Measurements from ENCODE around the gene SMR3A. TPM values are rescaled to one million over a fixed set of nuclear protein-coding genes. Genes with fewer than 3 reads are reported as not detected.

The SMR3A gene
- total RNA-seq, 1 experiment from 2014 or later, result not detected

DNA sequence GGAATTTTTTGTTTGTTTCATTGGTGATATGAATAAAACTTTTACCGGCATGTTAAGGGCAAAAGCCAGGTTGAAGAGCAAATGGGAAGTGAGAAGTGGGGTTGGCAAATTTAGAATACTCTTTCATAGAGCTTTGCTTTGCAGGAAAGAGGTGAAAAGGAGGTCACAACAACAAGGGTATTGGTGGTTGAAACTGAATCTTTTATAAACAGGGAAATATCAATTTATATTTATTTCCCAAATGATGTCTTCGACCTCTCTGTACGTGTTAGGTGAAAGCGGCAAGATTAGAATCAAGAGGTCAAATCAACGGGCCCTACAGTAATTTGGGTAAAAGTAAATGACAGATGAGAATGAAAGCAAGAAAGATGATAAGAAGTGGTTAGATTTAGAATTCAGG, 3.4 kb downstream of the SMR3A start:
- no peaks in the 10 kb centered on the region for H3K9me3 ChIP-seq (ENCODE audit: low read length)
- ChIA-PET POLR2A (ENCODE audit: unreplicated experiment) (interaction anchor here (0.6 kb wide), 1 partner anchor 26 kb away, joined by 5 read pairs; no protein-coding TSS in a partner anchor), CTCF (no interaction called here)
- H3K36me3 ChIP-seq (ENCODE audit: low read depth, low read length), result no peaks in the 10 kb centered on the region
- DNase-seq (no peak), ATAC-seq (no peak)
- no peaks in the 10 kb centered on the region for H3K4me1 ChIP-seq (ENCODE audit: insufficient read depth, low read length)
- H2AFZ ChIP-seq (ENCODE audit: low read length), result no peak overlapping the region
- no TSS peak for BruUV-seq (replicated peaks)
- H3K4me2 ChIP-seq (ENCODE audit: low read length), result no peak overlapping the region
- H3K27me3 ChIP-seq (ENCODE audit: low read length), result peaks cover 38% of the 10 kb centered on the region
- H3K9ac ChIP-seq (ENCODE audit: low read length), result no peak overlapping the region
- no peak overlapping the region for H3K4me3 ChIP-seq (ENCODE audit: low read length)
- intact Hi-C loops (cut with micrococcal nuclease), result no loop called here
- no peaks in the 10 kb centered on the region for H3K9me2 ChIP-seq (replicated peaks; ENCODE audit: low read length)
- no peaks in the 10 kb centered on the region for H3F3A ChIP-seq (ENCODE audit: low read length, unreplicated experiment)
- H4K20me1 ChIP-seq (ENCODE audit: low read length), result no peaks in the 10 kb centered on the region
- TF ChIP-seq EZH2 (IDR thresholded peaks at IDR 0.05; ENCODE audit: low read length, unreplicated experiment), result no peak
- no peak for TF ChIP-seq EZH2phosphoT487 (IDR thresholded peaks at IDR 0.05; ENCODE audit: borderline replicate concordance, low read length)
- TF ChIP-seq, protein P1, sequence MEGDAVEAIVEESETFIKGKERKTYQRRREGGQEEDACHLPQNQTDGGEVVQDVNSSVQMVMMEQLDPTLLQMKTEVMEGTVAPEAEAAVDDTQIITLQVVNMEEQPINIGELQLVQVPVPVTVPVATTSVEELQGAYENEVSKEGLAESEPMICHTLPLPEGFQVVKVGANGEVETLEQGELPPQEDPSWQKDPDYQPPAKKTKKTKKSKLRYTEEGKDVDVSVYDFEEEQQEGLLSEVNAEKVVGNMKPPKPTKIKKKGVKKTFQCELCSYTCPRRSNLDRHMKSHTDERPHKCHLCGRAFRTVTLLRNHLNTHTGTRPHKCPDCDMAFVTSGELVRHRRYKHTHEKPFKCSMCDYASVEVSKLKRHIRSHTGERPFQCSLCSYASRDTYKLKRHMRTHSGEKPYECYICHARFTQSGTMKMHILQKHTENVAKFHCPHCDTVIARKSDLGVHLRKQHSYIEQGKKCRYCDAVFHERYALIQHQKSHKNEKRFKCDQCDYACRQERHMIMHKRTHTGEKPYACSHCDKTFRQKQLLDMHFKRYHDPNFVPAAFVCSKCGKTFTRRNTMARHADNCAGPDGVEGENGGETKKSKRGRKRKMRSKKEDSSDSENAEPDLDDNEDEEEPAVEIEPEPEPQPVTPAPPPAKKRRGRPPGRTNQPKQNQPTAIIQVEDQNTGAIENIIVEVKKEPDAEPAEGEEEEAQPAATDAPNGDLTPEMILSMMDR (conservative IDR thresholded peaks at IDR 0.05; ENCODE audit: low read depth, low read length), result no peak
- H3K27ac ChIP-seq (ENCODE audit: low read length), result no peak overlapping the region
- no peaks in the 10 kb centered on the region for H3K79me2 ChIP-seq (ENCODE audit: low read length)

DNA sequence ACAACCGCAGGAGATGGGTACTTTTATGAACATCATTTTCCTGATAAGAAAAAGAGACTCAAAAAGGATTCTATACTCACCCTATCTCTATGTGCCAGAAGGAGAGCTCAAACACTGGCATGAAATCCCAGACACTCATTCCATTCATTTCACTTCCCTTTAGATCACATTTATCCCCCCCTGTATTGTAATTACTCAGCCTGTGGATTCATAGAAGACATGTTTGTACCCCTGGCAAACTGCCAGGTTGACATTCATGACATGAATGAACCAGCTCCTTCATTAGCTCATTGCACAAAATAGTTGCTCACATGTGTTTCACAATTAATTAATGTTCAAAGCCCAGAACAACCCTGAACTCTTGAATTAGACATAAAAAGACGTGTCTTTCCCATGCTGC, 4.9 kb downstream of the SMR3A start:
- intact Hi-C loops (cut with micrococcal nuclease), result no loop called here
- Histone ChIP-seq H3K9me3 (ENCODE audit: low read length) (no peaks in the 10 kb centered on the region), H3K4me1 (ENCODE audit: insufficient read depth, low read length) (no peaks in the 10 kb centered on the region), H3K9ac (ENCODE audit: low read length) (no peak overlapping the region), H3K27ac (ENCODE audit: low read length) (no peak overlapping the region), H3K36me3 (ENCODE audit: low read depth, low read length) (no peaks in the 10 kb centered on the region), H3K4me2 (ENCODE audit: low read length) (no peak overlapping the region), H3K79me2 (ENCODE audit: low read length) (no peaks in the 10 kb centered on the region), H3K27me3 (ENCODE audit: low read length) (peaks cover 44% of the 10 kb centered on the region), H4K20me1 (ENCODE audit: low read length) (no peaks in the 10 kb centered on the region), H3K9me2 (replicated peaks; ENCODE audit: low read length) (no peaks in the 10 kb centered on the region), H2AFZ (ENCODE audit: low read length) (no peak overlapping the region), H3F3A (ENCODE audit: low read length, unreplicated experiment) (no peaks in the 10 kb centered on the region), H3K4me3 (ENCODE audit: low read length) (no peak overlapping the region)
- ATAC-seq (no peak), DNase-seq (peak; percentile 13)
- ChIA-PET CTCF (interaction anchor here (0.6 kb wide), 1 partner anchor 472 kb away, joined by 3 read pairs; no protein-coding TSS in a partner anchor), POLR2A (ENCODE audit: unreplicated experiment) (no interaction called here)
- TF ChIP-seq EZH2phosphoT487 (IDR thresholded peaks at IDR 0.05; ENCODE audit: borderline replicate concordance, low read length) (no peak), EZH2 (IDR thresholded peaks at IDR 0.05; ENCODE audit: low read length, unreplicated experiment) (no peak)
- TF ChIP-seq, protein P1 (conservative IDR thresholded peaks at IDR 0.05; ENCODE audit: low read depth, low read length), result no peak
- BruUV-seq (replicated peaks), result no TSS peak

DNA sequence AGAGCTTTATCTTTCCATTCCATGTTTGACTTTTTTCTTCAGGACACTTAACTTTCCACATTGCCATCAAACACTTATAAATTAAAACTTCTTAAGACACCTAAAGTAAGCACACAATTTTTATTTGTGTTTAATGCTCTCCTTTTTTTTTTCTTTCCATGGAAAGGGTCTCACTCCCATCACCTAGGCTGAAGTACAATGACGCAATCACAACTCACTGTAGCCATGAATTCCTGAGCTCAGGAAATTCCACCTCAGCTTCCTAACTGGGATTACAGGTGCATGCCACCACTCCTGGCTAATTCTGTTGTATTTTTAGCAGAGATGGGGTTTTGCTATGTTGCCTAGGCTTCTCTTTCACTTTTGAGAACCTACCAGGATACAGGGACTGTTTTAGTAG, 7.3 kb downstream of the SMR3A start:
- H3K27ac ChIP-seq (ENCODE audit: low read length), result no peak overlapping the region
- CTCF ChIA-PET, result no interaction called here
- H3K9ac ChIP-seq (ENCODE audit: low read length), result no peak overlapping the region
- no peaks in the 10 kb centered on the region for H3K4me1 ChIP-seq (ENCODE audit: insufficient read depth, low read length)
- no peaks in the 10 kb centered on the region for H3K9me3 ChIP-seq (ENCODE audit: low read length)
- H2AFZ ChIP-seq (ENCODE audit: low read length), result no peak overlapping the region
- H3K27me3 ChIP-seq (ENCODE audit: low read length), result peaks cover 43% of the 10 kb centered on the region
- TF ChIP-seq EZH2 (IDR thresholded peaks at IDR 0.05; ENCODE audit: low read length, unreplicated experiment) (no peak), EZH2phosphoT487 (IDR thresholded peaks at IDR 0.05; ENCODE audit: borderline replicate concordance, low read length) (no peak)
- TF ChIP-seq, protein P1 (conservative IDR thresholded peaks at IDR 0.05; ENCODE audit: low read depth, low read length), result no peak
- POLR2A ChIA-PET (ENCODE audit: unreplicated experiment), result no interaction called here
- H3K79me2 ChIP-seq (ENCODE audit: low read length), result no peaks in the 10 kb centered on the region
- no peak overlapping the region for H3K4me2 ChIP-seq (ENCODE audit: low read length)
- no peaks in the 10 kb centered on the region for H3F3A ChIP-seq (ENCODE audit: low read length, unreplicated experiment)
- no TSS peak for BruUV-seq (replicated peaks)
- DNase-seq, result no peak
- intact Hi-C loops (cut with micrococcal nuclease), result no loop called here
- H3K36me3 ChIP-seq (ENCODE audit: low read depth, low read length), result no peaks in the 10 kb centered on the region
- H4K20me1 ChIP-seq (ENCODE audit: low read length), result no peaks in the 10 kb centered on the region
- H3K9me2 ChIP-seq (replicated peaks; ENCODE audit: low read length), result no peaks in the 10 kb centered on the region
- ATAC-seq, result no peak
- H3K4me3 ChIP-seq (ENCODE audit: low read length), result no peak overlapping the region

Measured in PC-3 (cell line).